ENCODE measurements around the gene TOM1L2.

The TOM1L2 gene

DNA sequence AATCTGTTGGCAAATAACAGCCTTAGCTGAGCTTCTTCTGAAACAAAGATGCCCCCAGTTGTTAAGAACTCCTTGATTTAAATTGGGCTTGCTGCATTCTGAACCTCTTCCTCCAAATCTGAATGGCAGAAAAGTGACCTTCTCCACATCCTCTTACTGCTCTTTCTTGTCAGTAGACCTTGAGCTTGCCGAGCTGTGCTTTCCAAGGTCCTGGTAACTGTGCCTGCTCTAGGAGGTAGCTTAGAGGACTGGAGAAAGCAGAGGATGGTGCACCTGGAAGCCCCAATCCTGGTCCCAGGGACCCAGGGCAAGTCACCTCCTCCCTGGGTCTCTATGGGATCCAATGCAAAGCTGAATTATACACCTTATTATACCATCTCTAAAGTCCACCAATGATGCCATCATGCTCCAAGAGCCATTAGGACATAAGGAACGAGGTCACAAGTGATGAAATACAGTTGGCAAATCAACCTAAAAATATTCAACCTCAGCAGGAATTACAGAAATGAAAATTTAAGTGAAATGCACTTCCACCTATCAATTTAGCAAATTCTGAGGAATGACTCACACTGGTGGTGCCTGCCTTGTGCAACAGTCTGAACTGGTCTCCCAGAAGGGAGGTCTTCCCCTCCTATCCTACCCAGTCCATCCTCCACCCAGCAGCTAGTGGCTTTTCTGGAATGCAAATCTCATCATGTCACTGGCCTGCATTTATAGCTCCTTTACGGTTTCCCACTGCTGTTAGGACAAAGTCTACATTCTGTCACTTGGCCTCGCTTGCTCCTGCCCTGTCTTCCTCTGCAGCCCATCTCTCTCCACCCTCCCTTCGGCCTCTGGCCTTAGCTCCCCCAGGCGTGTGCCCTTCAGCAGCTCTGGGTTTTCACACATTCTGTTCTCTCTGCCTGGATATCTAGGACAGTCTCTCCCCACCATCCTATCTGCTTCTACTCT, 36.6 kb downstream of the TOM1L2 start:
- TF ChIP-seq, protein P1, sequence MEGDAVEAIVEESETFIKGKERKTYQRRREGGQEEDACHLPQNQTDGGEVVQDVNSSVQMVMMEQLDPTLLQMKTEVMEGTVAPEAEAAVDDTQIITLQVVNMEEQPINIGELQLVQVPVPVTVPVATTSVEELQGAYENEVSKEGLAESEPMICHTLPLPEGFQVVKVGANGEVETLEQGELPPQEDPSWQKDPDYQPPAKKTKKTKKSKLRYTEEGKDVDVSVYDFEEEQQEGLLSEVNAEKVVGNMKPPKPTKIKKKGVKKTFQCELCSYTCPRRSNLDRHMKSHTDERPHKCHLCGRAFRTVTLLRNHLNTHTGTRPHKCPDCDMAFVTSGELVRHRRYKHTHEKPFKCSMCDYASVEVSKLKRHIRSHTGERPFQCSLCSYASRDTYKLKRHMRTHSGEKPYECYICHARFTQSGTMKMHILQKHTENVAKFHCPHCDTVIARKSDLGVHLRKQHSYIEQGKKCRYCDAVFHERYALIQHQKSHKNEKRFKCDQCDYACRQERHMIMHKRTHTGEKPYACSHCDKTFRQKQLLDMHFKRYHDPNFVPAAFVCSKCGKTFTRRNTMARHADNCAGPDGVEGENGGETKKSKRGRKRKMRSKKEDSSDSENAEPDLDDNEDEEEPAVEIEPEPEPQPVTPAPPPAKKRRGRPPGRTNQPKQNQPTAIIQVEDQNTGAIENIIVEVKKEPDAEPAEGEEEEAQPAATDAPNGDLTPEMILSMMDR (IDR thresholded peaks at IDR 0.05; ENCODE audit: control insufficient read depth, extremely low read depth, insufficient read depth): no peak
- DNase-seq (ENCODE audit: low read depth): no peak
- H3K4me3 ChIP-seq (ENCODE audit: low read depth, low read length): no peak overlapping the region

DNA sequence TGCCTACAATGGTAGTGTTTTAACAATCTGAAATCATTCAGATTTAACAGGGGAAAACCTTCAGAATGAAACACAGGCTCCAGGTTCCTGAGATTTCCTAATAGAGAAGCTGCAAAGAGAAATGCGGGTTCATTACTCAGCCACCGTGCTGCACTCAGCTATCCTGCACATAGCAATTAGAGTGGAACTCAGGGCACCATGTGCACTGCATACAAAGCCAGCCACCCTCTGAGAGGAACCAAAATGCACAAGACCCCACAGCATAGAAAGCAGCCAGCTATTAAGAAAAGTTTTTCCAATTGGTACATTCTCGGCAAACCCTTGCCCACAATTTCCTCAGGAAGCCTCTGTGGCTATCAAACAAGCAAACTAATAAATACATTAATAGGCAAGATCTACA, 37.4 kb downstream of the TOM1L2 start:
- no peak for DNase-seq (ENCODE audit: low read depth)
- TF ChIP-seq, protein P1 (IDR thresholded peaks at IDR 0.05; ENCODE audit: control insufficient read depth, extremely low read depth, insufficient read depth): no peak
- H3K4me3 ChIP-seq (ENCODE audit: low read depth, low read length): no peak overlapping the region

- no peak overlapping the region for H3K4me3 ChIP-seq (ENCODE audit: low read depth, low read length)
- no peak for DNase-seq (ENCODE audit: low read depth)
- TF ChIP-seq, protein P1 (IDR thresholded peaks at IDR 0.05; ENCODE audit: control insufficient read depth, extremely low read depth, insufficient read depth): no peak
Measured at GRCh38 chr17:17934214-17934613, 38.0 kb downstream of the TOM1L2 start.

- DNase-seq (ENCODE audit: low read depth): no peak
- TF ChIP-seq, protein P1 (IDR thresholded peaks at IDR 0.05; ENCODE audit: control insufficient read depth, extremely low read depth, insufficient read depth): no peak
- H3K4me3 ChIP-seq (ENCODE audit: low read depth, low read length): no peak overlapping the region
Measured at GRCh38 chr17:17933775-17934174, 38.4 kb downstream of the TOM1L2 start.

DNA sequence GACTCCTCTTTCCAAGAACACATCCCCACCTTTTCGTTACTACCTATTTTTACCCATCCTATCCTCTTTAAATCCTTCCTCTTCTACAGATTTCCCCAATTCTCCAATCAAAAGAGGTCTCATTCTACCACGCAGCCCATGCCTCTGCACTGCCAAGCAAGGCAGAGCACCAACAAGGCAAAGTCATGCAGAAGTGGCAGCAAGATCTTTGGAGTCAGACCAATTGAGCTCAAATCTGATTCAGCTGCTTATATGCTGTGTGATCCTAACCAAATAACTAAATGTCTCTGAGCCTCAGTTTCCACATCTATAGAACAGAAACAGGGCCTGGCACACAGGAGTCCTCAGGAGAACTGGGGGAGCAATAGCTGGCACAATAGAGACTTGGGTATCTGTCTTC, 41.0 kb downstream of the TOM1L2 start:
- no peak for DNase-seq (ENCODE audit: low read depth)
- TF ChIP-seq, protein P1 (IDR thresholded peaks at IDR 0.05; ENCODE audit: control insufficient read depth, extremely low read depth, insufficient read depth): no peak
- H3K4me3 ChIP-seq (ENCODE audit: low read depth, low read length): no peak overlapping the region

GRCh38 chr17:17930674-17931073, 41.5 kb downstream of the TOM1L2 start:
- DNase-seq (ENCODE audit: low read depth): no peak
- no peak overlapping the region for H3K4me3 ChIP-seq (ENCODE audit: low read depth, low read length)
- TF ChIP-seq, protein P1 (IDR thresholded peaks at IDR 0.05; ENCODE audit: control insufficient read depth, extremely low read depth, insufficient read depth): no peak

Data from LNCaP clone FGC (cell line).